SK-N-SH (cell line): ENCODE results near the gene EPHA3. TPM values are rescaled to one million over a fixed set of nuclear protein-coding genes. Genes with fewer than 3 reads are reported as not detected.

Source experiments
- CTCF ChIA-PET: fragments of 300-600, 350-600 bp; formaldehyde crosslinking; extraction: SDS; loops from one replicate; lab custom pipeline; 2021; lab: Yijun Ruan, JAX
- POLR2A ChIA-PET: fragments of 350-600 bp; sonication (Branson Sonifier 250); formaldehyde crosslinking; extraction: SDS; loops from one replicate; lab custom pipeline; 2020; ENCODE audit warnings: antibody characterized with exemption, inconsistent platforms; lab: Yijun Ruan, JAX
- DNase-seq: peaks from one replicate; pipeline ENCODE4 v3.0.0; 2012
- H2AFZ ChIP-seq: fragments of 200-600 bp; sonication (generic); 2 replicates; pipeline ENCODE4 v1.8.1; 2016; ENCODE audit warnings: antibody characterized with exemption, mild to moderate bottlenecking, low read depth
- H3F3A ChIP-seq: fragments of 200-600 bp; sonication (generic); replicated peaks from 2 replicates; pipeline ENCODE3; 2016; ENCODE audit warnings: antibody characterized with exemption, mild to moderate bottlenecking; ENCODE audit not compliant: insufficient read depth
- H3K27ac ChIP-seq, 2 experiments: fragments of 200-500 bp in 1 of 2; fragments of 200-600 bp in 1 of 2; sonication (Bioruptor generic) in 1 of 2; sonication (generic), shearing (Covaris generic) in 1 of 2; 2 replicates each; pipeline versions ENCODE4 v1.5.1 to v1.6.1; 2014 to 2016; ENCODE audit warnings: low read depth in 2 of 2, inconsistent platforms in 1 of 2, low read length in 1 of 2, mild to moderate bottlenecking in 1 of 2, mixed read lengths in 1 of 2
- H3K27me3 ChIP-seq: fragments of 200-600 bp; sonication (generic), shearing (Covaris generic); 2 replicates; pipeline ENCODE4 v1.6.1; 2016; ENCODE audit warnings: mixed run types; ENCODE audit not compliant: insufficient read depth
- H3K36me3 ChIP-seq, 2 experiments: fragments of 200-500 bp in 1 of 2; fragments of 200-600 bp in 1 of 2; sonication (Bioruptor generic) in 1 of 2; sonication (generic) in 1 of 2; replicated peaks in 1 of 2; 2 replicates each; pipeline versions ENCODE3 to v1.5.1; 2014 to 2016; ENCODE audit warnings: low read length in 1 of 2, mild to moderate bottlenecking in 1 of 2; ENCODE audit not compliant: insufficient read depth in 2 of 2, control insufficient read depth in 1 of 2
- H3K4me1 ChIP-seq, 2 experiments: fragments of 200-500 bp in 1 of 2; fragments of 200-600 bp in 1 of 2; sonication (Bioruptor generic) in 1 of 2; sonication (generic), shearing (Covaris generic) in 1 of 2; 2 replicates each; pipeline versions ENCODE4 v1.5.1 to v1.6.1; 2014 to 2016; ENCODE audit warnings: low read depth in 1 of 2, low read length in 1 of 2, mixed run types in 1 of 2; ENCODE audit not compliant: insufficient read depth in 2 of 2, control insufficient read depth in 1 of 2
- H3K4me2 ChIP-seq: fragments of 200-600 bp; sonication (generic), shearing (Covaris generic); 2 replicates; pipeline ENCODE4 v1.6.1; 2017; ENCODE audit warnings: mixed run types
- H3K4me3 ChIP-seq, 2 experiments: fragments of 200-500 bp in 1 of 2; fragments of 200-600 bp in 1 of 2; sonication (Bioruptor generic) in 1 of 2; sonication (generic), shearing (Covaris generic) in 1 of 2; 2 replicates each; pipeline versions ENCODE4 v1.5.1 to v1.8.1; 2014 to 2016; ENCODE audit warnings: low read depth in 2 of 2, inconsistent platforms in 1 of 2, low read length in 1 of 2, mild to moderate bottlenecking in 1 of 2, mixed read lengths in 1 of 2, moderate library complexity in 1 of 2
- H3K79me2 ChIP-seq: fragments of 200-600 bp; sonication (generic); 2 replicates; pipeline ENCODE4 v1.8.1; 2017; ENCODE audit warnings: mild to moderate bottlenecking; ENCODE audit not compliant: insufficient read depth
- H3K9ac ChIP-seq: fragments of 200-600 bp; sonication (generic); 2 replicates; pipeline ENCODE4 v1.6.1; 2017; ENCODE audit warnings: mixed run types
- H3K9me2 ChIP-seq: fragments of 200-600 bp; sonication (generic); 2 replicates; pipeline ENCODE4 v1.6.1; 2017; ENCODE audit warnings: mixed run types
- H3K9me3 ChIP-seq: fragments of 200-600 bp; sonication (generic); 2 replicates; pipeline ENCODE4 v1.6.1; 2017; ENCODE audit warnings: mixed run types, mild to moderate bottlenecking, moderate library complexity
- H4K20me1 ChIP-seq: fragments of 200-600 bp; sonication (generic); 2 replicates; pipeline ENCODE4 v1.6.1; 2017; ENCODE audit warnings: mild to moderate bottlenecking, mixed run types; ENCODE audit not compliant: insufficient read depth
- ELF1 ChIP-seq: IDR thresholded peaks from 2 replicates; pipeline ENCODE4 v1.4.0; 2012
- FOSL2 ChIP-seq: IDR thresholded peaks from 2 replicates; pipeline ENCODE4 v1.4.0; 2012; ENCODE audit warnings: low read depth, mild to moderate bottlenecking, moderate library complexity, borderline replicate concordance
- FOXJ3 ChIP-seq: sonication (generic); formaldehyde crosslinking; IDR thresholded peaks from 2 replicates; pipeline ENCODE4 v1.5.1; 2020; ENCODE audit warnings: mild to moderate bottlenecking, missing genetic modification reagents
- GATA2 ChIP-seq: sonication (generic); formaldehyde crosslinking; IDR thresholded peaks from 2 replicates; pipeline ENCODE4 v1.5.0; 2020; ENCODE audit warnings: mild to moderate bottlenecking, missing genetic modification reagents
- NFIC ChIP-seq: IDR thresholded peaks from 2 replicates; pipeline ENCODE4 v1.4.0; 2012; ENCODE audit warnings: borderline replicate concordance
- RAD21 ChIP-seq: IDR thresholded peaks from 2 replicates; pipeline ENCODE4 v1.6.1; 2012; ENCODE audit warnings: mild to moderate bottlenecking, low read length
- RCOR1 ChIP-seq: fragments of 150-350 bp; IDR thresholded peaks from 2 replicates; pipeline ENCODE4 v1.6.1; 2017; ENCODE audit warnings: antibody characterized with exemption, low read length
- RFX5 ChIP-seq: IDR thresholded peaks from 2 replicates; pipeline ENCODE4 v1.6.1; 2012; ENCODE audit warnings: mild to moderate bottlenecking, improper control_type of control experiment, low read length
- RXRA ChIP-seq: IDR thresholded peaks from 2 replicates; pipeline ENCODE4 v1.4.0; 2012; ENCODE audit warnings: low read depth, mild to moderate bottlenecking, borderline replicate concordance
- SMC3 ChIP-seq: IDR thresholded peaks from 2 replicates; pipeline ENCODE4 v1.6.1; 2012; ENCODE audit warnings: low read depth, low read length, improper control_type of control experiment
- WGBS: methylation state at CpG from one replicate; pipeline ENCODE4 v1.1.6; 2017; ENCODE audit warnings: low lambda C conversion rate; 5-methylcytosine and 5-hydroxymethylcytosine counted together
- polyA plus RNA-seq, 3 experiments: library from polyadenylated mRNA; depleted of rRNA; stranded (reverse); fragments of >200 nt; gene quantifications; 2 replicates each; pipeline ENCODE4 v1.2.3, GENCODE V29; 2012
- TF ChIP-seq, protein P1 (sequence below): IDR thresholded peaks from 2 replicates; pipeline ENCODE4 v1.6.1; 2012; ENCODE audit warnings: mild to moderate bottlenecking, low read depth, low read length, moderate library complexity
- TF ChIP-seq, protein P2 (sequence below): IDR thresholded peaks from 2 replicates; pipeline ENCODE4 v1.4.0; 2012; ENCODE audit warnings: low read depth
- TF ChIP-seq, protein P3 (sequence below): IDR thresholded peaks from 2 replicates; pipeline ENCODE4 v1.4.0; 2012; ENCODE audit warnings: low read depth, borderline replicate concordance
- TF ChIP-seq, protein P4 (sequence below): fragments of 150-350 bp; IDR thresholded peaks from 2 replicates; pipeline ENCODE4 v1.6.1; 2016; ENCODE audit warnings: mild to moderate bottlenecking, low read depth, low read length
- TF ChIP-seq, protein P5 (sequence below): IDR thresholded peaks from 2 replicates; pipeline ENCODE4 v1.4.0; 2012; ENCODE audit warnings: low read depth, borderline replicate concordance

EPHA3 gene
- polyA plus RNA-seq, 1 of the 3 experiments (the other 2 are of a cell fraction): not detected

DNA sequence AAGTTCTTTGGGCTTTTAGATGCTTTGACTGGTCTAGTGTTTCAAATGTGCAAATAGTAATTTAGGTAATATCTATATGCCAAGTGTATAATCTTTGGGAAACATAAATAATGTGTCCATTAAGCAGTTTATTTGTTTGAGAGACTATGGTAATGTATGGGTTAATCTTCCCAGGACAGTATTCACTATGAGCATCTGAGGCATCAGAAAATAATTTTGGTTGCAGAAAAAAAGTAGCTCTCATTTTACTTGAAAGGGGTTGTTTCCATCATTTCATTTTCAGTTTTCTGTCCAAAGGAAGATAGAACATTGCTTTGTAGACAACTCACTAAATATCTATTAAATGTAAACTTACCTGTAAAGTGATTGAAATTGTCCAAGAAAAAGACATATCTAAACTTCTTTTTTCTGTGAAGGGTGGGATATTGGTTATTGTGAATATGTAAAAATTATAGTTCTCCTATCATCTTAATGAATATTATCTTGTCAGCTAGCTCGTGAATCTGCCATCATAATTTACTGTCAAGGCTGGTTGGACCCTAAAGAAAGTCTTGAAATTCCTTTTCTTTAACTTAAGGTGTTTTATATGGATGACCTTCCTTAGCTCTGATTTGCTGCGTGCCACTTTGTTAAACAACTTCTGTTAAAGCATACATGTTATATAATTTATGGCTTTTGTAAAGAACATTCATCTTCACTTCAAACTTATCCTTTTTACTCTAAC is 108.8 kb downstream of the EPHA3 start:
- no peaks in the 10 kb centered on the region for H3K79me2 ChIP-seq
- no peak overlapping the region for H3K9ac ChIP-seq
- H3K4me3 ChIP-seq: no peak overlapping the region
- POLR2A ChIA-PET: no interaction called here
- no peaks in the 10 kb centered on the region for H3K9me3 ChIP-seq
- CTCF ChIA-PET: no interaction called here
- WGBS: 2% methylated on average over 2 of the region's 2 CpGs
- no peaks in the 10 kb centered on the region for H3K27me3 ChIP-seq
- H3K4me2 ChIP-seq: no peak overlapping the region
- no peaks in the 10 kb centered on the region for H3K36me3 ChIP-seq
- H4K20me1 ChIP-seq: no peaks in the 10 kb centered on the region
- H3K9me2 ChIP-seq: no peaks in the 10 kb centered on the region
- DNase-seq: no peak
- no peak for TF ChIP-seq RCOR1
- no peak for TF ChIP-seq RAD21
- no peak for TF ChIP-seq ELF1
- no peak for TF ChIP-seq RFX5
- no peak for TF ChIP-seq FOSL2
- no peak for TF ChIP-seq GATA2 (CRISPR knock-in tag)
- TF ChIP-seq, protein P1, sequence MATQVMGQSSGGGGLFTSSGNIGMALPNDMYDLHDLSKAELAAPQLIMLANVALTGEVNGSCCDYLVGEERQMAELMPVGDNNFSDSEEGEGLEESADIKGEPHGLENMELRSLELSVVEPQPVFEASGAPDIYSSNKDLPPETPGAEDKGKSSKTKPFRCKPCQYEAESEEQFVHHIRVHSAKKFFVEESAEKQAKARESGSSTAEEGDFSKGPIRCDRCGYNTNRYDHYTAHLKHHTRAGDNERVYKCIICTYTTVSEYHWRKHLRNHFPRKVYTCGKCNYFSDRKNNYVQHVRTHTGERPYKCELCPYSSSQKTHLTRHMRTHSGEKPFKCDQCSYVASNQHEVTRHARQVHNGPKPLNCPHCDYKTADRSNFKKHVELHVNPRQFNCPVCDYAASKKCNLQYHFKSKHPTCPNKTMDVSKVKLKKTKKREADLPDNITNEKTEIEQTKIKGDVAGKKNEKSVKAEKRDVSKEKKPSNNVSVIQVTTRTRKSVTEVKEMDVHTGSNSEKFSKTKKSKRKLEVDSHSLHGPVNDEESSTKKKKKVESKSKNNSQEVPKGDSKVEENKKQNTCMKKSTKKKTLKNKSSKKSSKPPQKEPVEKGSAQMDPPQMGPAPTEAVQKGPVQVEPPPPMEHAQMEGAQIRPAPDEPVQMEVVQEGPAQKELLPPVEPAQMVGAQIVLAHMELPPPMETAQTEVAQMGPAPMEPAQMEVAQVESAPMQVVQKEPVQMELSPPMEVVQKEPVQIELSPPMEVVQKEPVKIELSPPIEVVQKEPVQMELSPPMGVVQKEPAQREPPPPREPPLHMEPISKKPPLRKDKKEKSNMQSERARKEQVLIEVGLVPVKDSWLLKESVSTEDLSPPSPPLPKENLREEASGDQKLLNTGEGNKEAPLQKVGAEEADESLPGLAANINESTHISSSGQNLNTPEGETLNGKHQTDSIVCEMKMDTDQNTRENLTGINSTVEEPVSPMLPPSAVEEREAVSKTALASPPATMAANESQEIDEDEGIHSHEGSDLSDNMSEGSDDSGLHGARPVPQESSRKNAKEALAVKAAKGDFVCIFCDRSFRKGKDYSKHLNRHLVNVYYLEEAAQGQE: no peak
- TF ChIP-seq FOXJ3 (CRISPR knock-in tag): no peak
- TF ChIP-seq, protein P2, sequence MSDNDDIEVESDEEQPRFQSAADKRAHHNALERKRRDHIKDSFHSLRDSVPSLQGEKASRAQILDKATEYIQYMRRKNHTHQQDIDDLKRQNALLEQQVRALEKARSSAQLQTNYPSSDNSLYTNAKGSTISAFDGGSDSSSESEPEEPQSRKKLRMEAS: no peak
- no peak for TF ChIP-seq NFIC
- no peak for TF ChIP-seq SMC3
- TF ChIP-seq RXRA: no peak
- TF ChIP-seq, protein P3, sequence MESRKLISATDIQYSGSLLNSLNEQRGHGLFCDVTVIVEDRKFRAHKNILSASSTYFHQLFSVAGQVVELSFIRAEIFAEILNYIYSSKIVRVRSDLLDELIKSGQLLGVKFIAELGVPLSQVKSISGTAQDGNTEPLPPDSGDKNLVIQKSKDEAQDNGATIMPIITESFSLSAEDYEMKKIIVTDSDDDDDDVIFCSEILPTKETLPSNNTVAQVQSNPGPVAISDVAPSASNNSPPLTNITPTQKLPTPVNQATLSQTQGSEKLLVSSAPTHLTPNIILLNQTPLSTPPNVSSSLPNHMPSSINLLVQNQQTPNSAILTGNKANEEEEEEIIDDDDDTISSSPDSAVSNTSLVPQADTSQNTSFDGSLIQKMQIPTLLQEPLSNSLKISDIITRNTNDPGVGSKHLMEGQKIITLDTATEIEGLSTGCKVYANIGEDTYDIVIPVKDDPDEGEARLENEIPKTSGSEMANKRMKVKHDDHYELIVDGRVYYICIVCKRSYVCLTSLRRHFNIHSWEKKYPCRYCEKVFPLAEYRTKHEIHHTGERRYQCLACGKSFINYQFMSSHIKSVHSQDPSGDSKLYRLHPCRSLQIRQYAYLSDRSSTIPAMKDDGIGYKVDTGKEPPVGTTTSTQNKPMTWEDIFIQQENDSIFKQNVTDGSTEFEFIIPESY: no peak
- TF ChIP-seq, protein P4, sequence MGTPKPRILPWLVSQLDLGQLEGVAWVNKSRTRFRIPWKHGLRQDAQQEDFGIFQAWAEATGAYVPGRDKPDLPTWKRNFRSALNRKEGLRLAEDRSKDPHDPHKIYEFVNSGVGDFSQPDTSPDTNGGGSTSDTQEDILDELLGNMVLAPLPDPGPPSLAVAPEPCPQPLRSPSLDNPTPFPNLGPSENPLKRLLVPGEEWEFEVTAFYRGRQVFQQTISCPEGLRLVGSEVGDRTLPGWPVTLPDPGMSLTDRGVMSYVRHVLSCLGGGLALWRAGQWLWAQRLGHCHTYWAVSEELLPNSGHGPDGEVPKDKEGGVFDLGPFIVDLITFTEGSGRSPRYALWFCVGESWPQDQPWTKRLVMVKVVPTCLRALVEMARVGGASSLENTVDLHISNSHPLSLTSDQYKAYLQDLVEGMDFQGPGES: no peak
- TF ChIP-seq, protein P5, sequence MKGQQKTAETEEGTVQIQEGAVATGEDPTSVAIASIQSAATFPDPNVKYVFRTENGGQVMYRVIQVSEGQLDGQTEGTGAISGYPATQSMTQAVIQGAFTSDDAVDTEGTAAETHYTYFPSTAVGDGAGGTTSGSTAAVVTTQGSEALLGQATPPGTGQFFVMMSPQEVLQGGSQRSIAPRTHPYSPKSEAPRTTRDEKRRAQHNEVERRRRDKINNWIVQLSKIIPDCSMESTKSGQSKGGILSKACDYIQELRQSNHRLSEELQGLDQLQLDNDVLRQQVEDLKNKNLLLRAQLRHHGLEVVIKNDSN: no peak
- H2AFZ ChIP-seq: no peak overlapping the region
- no peak overlapping the region for H3K27ac ChIP-seq
- no peaks in the 10 kb centered on the region for H3F3A ChIP-seq
- no peaks in the 10 kb centered on the region; a peak in 1 of 4 replicates for H3K4me1 ChIP-seq
